Dermis microvascular lymphatic vessel endothelial cell (primary cell): ENCODE measurements around the gene WRNIP1. TPM values are rescaled to one million over a fixed set of nuclear protein-coding genes. Genes with fewer than 3 reads are reported as not detected.
"Not testable (repeated sequence)": the region's sequence is repeated elsewhere in the genome, so short reads cannot be mapped to it uniquely, and the experiment has no call there.

Experiments used
- DNase-seq, 2 donors: peaks; one replicate each; pipeline versions ENCODE4 v3.0.0 to v3.0.0-alpha.2; 2010; ENCODE audit warnings: low read depth in 2 of 2
- total RNA-seq: library from RNA; depleted of rRNA; stranded (reverse); fragments of >200 nt; gene quantifications from 2 replicates; pipeline ENCODE4 v1.2.1, GENCODE V29; 2014

WRNIP1 gene
- total RNA-seq, 1 donor from 2014 or later: 43.3 TPM

DNA sequence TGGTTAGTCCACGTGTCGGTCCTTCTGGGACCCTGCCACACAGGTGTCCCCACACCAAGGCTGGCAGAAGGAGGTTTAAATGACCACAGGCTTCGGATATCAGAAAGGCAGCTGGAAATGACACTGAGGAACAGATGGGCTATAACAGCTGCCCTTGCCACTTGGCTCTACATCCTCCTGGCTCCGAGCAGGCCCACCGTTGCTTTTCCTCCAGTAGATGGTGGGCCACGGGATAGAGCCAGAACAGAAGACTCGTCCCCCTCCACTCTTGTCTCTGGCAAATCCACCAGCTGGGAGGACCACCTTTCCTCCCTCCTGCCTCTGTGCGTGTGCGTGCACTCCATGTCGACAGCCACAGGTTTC, 17.6 kb downstream of the WRNIP1 start:
- DNase-seq: no peak

DNA sequence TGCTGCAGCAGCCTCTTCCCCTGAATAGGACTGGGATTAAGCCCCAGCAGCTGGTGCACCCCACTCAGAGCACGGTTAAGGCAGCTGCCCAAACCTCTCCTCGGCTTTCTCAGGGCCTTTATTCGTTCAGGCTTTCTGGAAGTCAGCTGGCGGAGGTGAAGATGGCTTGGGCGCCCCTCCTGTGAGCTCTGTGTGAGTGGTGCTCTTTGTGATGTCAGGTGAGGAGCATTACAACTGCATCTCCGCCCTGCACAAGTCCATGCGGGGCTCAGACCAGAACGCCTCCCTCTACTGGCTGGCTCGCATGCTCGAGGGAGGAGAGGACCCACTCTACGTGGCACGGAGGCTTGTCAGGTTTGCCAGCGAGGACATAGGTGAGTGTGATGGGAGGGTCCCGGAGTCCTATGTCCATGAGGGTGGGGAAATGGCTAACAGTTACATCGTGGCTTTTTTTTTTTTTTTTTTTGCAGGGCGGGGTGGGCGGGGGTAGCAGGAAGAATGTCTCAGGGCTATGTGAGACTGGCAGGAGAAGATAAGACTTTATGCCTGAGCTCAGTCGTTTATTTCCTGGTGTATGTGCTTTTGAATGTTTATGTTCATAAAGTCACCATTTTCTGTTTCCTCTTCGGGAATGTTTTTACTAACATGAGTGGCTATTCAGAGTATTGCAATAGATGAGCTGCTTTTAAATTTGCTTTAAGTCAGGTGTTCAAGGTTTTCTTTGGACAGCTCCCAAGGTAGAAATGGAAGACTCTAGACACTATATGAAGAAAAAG, 18.2 kb downstream of the WRNIP1 start:
- DNase-seq: peak; percentile 41 to 94

- peak in 1 of 2 donors; percentile 84 for DNase-seq
These were observed 18.9 kb downstream of the WRNIP1 start for GRCh38 chr6:2784061-2784460.

DNA sequence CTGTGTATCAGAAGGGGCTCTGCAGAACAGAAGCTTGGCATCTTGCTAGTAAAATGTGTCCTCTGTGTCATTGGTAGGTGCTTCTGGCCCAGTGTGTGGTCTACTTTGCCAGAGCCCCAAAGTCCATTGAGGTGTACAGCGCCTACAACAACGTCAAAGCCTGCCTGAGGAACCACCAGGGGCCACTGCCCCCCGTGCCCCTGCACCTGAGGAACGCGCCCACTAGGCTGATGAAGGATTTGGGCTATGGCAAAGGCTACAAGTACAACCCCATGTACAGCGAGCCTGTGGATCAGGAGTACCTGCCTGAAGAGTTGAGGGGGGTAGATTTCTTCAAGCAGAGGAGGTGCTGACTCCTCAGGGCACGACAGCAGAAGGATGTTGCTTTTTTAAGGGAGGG, 19.7 kb downstream of the WRNIP1 start:
- no peak for DNase-seq

- DNase-seq: no peak
These were observed 21.1 kb downstream of the WRNIP1 start for GRCh38 chr6:2786269-2786668.

- peak; percentile 75 to 92 for DNase-seq
These were observed 25.6 kb downstream of the WRNIP1 start for GRCh38 chr6:2790588-2791449.

DNA sequence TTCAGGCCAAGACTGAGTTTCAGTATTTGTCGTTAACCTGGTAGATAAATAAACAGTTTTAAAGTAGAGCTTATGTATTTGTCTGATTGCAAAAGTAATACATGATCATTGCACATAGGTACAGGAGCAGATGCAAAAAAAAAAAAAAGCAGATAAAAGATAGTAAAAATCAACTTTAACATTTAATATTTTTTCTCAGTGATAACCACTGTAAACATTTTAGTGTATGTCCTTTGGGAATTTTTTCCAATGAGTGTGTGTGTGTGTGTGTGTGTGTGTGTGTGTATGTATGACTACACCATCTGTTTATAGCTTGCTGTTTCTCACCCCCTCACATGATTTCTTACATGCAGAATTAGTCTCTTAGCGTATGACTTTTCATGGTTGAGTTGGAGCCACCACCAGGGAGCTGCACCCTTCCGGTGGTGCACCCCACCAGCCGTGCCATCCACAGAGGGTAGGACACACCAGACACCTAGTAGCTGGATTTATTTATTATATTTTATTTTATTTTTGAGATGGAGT, 26.3 kb downstream of the WRNIP1 start:
- DNase-seq: no peak

DNA sequence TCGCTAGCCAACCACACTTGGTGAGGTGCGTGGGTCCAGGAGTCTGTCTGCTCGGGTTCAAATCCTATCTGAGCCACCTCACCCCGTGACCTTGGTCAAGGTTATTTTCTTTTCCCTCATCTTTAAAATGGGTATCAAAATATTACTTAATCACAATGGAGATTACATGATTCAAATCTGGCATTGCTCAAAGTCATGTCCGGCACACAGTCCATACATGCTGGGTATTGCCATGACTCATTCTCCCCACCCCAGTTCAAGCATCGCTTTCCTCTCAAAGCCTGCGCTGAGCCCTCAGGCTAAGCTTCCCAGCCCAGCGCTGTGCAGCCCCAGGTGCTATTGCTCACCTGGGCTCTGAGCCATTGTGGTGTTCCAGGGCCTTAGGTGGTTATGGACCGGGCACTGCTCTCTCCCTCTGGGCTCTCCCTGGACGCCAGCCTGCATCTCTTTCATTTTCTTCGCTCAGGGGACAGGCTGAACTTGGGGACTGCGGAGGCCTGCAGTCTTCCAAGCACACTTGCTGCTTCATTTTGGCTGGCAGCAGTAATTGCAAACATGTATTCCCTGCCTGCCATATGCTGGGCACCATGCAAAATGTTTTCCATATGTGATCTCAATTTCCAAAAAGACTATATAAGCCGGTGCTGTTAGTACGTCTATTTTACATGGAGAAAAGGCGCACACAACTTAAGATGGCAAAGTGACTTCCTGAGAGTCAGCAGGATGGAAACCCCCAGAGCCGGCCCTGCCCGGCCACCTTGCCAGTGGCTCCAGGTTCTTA, 27.3 kb downstream of the WRNIP1 start:
- peak; percentile 47 to 85 for DNase-seq

- DNase-seq: no peak
These were observed 28.4 kb downstream of the WRNIP1 start for GRCh38 chr6:2793534-2794151.

GRCh38 chr6:2794171-2794730, 29.1 kb downstream of the WRNIP1 start:
- DNase-seq: no peak

- DNase-seq: no peak
These were observed 30.0 kb downstream of the WRNIP1 start for GRCh38 chr6:2795162-2795561.

- no peak for DNase-seq
These were observed 30.8 kb downstream of the WRNIP1 start for GRCh38 chr6:2795956-2796355.

- DNase-seq: no peak
These were observed 31.7 kb downstream of the WRNIP1 start for GRCh38 chr6:2796861-2797260.

- DNase-seq: no peak
These were observed 32.4 kb downstream of the WRNIP1 start for GRCh38 chr6:2797564-2798031.

DNA sequence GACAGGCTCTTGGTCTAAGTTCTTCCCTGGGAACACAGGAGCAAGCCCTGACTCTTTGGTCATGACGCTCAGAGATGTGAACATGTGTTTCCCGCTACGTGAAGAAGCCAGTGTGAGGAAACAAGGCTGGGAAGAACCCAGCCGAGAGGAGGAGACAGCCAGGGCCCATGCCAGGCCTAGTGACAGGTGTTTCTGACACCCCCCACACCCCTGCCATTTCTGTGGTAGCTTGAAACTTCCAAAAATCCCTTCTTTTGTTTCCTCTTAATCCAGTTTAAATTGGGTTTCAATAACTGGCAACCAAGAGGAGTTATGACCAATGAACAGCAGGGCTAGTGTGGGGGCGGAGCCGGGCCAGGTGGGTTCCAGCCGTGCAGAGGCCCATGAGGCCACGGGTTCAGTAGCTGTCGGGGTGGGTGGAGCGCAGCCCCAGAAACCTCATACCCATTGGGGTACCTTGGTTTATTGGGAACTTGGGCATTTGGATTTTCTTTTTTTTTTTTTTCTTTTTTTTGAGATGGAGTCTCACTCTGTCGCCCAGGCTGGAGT, 33.5 kb downstream of the WRNIP1 start:
- DNase-seq: no peak

- DNase-seq: peak; percentile 98
These were observed 34.8 kb downstream of the WRNIP1 start for GRCh38 chr6:2799936-2800527.

GRCh38 chr6:2800552-2801316, 35.5 kb downstream of the WRNIP1 start:
- DNase-seq: no peak

GRCh38 chr6:2801687-2802086, 36.5 kb downstream of the WRNIP1 start:
- DNase-seq: not testable (repeated sequence)

DNA sequence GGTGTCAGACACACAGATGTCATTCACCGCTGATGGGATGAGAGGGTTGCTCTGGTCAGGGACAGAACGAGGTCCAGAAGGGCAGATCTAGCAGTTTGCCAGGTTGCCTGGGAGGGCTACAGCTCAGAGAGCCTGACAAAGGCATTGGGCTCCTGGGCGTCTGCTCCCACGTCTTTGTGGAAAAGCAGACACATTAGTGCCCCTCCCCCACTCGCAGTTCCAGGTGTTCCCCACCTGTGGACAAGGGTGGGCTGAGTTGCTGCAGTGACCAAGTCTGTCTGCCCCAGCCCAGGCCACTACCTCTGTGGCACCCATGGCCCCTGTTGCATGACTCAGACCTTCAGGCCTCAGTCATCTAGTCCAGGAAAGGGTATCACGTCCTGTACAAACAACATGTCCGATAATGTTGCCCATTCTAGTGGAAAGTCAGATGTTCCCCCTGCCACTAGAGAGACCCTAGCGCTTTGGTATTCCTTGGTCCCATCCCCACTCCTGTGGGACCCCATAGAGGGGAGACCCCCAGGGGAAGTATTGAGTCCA, 37.4 kb downstream of the WRNIP1 start:
- peak in 1 of 2 donors; percentile 70 for DNase-seq
